Measurements from ENCODE around the gene OXTR.
A peak's percentile ranks its signal among the peaks of the same experiment; 100 is the strongest.

The OXTR gene

DNA sequence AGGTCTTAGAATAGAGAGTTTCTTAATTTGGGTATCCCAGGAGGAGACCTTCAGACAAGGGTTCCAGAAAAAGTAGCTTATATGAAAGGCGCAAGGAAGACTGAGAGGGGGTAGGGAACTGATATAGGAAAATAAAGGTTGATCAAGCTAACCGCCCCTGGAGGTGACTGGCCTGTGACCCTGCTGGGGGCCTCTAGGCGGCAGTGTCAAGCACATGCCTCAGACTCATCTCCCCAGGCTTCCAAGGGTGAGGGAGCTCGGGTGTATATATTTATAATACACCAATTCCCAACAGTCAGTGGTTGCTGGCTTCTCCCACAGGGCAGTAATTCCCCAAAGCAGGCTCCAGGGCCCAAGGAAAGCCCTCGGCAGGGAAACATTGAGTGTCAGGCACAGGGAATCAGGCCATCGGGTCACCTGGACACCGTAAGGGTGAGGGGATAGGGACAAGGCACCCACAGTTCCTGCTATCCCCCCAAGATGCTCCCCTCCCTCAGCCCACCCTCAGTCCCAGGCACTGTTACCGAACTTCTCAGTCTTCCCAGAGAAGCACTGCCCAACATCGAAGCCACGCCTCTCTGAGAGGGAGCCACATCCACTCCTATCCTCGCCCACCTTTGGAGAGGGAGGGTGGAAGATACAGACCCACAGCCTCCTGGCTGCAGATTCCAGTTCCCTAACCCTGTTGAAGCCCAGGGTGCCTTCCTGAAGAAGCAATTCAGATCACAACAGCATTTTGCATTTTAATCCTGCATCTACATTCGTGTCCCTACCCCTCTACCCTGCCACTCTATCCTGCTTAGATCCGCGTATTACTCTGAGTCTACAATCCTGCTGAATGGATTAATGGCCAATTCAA lies 55.3 kb downstream of the OXTR start:
- DNase-seq (ENCODE audit: low spot score) (no peak), FAIRE-seq (no peak)

DNA sequence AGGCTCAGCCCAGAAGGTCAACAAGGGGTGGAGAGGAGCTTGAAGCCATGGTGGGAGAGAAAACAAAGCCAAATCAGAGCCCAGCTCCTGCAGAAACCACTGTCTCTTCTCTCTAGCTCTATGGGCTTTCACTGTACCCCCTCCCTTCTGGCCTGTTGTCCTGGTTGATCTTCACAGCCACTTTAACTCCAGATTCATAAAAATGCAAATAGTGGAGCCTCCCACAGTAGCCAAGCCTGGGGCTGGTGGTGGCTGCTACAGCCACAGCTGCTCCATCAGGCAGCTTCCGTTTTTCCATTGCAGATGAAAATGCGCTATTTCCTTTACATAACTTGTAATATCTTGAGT lies 56.5 kb downstream of the OXTR start:
- FAIRE-seq (no peak), DNase-seq (ENCODE audit: low spot score) (no peak)

DNA sequence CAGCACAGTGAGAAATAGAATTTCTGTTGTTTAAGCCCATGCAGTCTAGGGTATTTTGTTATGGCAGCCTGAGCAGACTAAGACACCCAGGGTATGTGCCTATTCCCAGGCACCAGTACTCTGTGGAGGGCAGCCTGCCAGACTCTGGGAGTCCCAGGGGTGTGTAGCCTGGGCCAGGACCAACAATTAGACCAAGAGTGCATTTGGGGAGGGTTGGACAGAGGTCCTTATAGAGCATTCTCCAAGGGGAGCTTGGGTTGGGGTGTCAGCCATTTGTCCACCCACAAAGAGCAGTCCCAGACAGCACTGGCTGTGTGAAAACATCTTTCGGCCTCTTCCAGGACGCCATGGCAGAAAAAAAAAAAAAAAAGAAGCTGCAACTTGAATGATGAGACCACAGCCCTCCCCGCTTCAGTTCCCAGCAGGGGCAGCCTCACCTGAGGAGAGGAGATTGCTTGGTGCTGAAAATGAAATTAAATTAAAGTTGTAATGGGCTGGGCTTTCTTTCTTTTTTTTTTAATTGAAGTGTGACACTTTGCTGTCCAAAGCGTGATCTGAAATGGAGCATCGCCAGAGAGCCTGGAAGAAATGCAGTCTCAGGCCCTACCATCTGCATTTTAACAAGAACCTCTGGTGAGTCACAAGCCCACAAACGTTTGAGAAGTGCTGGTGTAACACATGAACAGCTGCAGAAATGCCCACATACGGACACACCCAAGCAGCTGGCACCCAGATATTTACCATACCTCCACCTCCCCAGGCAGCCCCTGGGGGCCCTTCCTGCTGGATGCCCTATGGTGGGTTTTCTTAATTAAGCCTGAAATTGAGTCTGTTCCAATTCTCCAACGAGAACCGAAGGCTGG lies 57.1 kb downstream of the OXTR start:
- FAIRE-seq (peak; percentile 67), DNase-seq (ENCODE audit: low spot score) (peak; percentile 34)

DNA sequence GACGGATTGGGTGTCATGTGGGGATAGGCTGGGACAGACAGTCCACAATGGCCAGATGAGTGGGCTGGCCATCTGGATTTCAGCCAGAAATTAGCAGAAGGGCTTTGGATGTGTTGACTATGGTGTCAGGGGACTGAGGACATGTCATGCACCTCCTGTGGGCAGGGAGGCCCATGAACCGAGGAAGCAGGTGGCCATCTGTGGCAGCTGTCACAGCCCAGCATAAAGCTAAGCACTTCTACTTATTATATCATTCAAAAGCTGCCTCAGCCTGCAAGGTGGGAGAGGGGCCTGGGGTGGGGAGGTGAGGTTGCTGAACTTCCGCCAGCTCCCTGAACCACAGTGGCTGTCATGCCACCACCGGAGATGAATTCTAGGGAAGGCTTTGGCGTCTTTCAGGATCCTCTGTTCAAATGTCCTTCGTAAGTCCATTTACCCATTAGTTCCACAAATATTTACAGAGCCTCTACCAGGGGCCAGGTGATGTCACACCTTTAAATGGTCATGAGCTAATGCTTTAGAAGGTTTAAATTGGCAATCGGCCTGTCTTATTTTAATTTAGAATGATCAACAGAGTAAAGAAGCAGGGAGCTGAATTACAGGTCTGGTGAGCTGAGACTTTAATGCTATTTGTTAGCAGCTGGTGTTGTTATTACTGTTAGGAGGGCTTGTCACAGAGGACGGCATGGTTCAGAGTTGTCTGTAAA lies 59.5 kb downstream of the OXTR start:
- FAIRE-seq = no peak

DNA sequence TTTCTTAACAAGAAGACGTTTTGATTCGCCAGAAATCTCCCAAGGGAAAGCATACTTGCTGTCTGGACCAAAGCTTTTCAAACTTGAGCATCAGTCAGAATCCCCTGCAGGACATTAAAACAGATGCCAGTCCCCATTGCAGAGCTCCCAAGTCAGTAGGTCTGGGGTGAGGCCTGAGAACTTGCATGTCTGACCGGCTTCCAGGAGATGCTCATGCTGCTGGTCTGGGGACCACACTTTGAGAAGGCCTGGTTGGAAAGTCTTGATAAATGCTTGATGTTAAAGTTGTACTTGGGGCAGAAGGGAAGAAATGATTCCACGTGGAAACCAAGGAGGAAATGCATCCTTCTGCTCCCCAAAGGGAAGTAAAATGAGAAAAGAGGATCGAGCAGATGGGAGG lies 60.1 kb downstream of the OXTR start:
- DNase-seq (ENCODE audit: low spot score) (no peak), FAIRE-seq (no peak)

More for the DNA sequence above, 59.5 kb downstream of the OXTR start:
- DNase-seq (ENCODE audit: low spot score) = no peak

DNA sequence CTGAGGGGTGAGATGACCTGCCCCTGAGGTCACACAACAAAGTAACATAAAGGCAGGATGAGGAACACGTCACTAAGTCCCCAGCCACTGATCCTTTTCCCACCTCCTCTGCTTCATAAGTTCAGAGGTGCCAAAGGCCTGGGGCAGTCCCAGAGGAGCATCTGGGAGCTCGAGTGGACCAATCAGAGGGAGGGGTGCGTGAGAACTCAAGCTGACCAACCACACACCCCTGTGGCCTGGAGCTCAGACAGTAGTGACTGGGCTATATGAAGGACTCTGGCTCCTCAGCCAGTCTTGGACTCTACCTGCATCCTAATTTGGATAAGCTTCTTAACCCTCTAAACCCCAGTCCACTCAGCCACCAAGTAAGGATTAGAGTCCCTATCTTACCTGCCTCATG lies 63.8 kb downstream of the OXTR start:
- FAIRE-seq (no peak), DNase-seq (ENCODE audit: low spot score) (no peak)

DNA sequence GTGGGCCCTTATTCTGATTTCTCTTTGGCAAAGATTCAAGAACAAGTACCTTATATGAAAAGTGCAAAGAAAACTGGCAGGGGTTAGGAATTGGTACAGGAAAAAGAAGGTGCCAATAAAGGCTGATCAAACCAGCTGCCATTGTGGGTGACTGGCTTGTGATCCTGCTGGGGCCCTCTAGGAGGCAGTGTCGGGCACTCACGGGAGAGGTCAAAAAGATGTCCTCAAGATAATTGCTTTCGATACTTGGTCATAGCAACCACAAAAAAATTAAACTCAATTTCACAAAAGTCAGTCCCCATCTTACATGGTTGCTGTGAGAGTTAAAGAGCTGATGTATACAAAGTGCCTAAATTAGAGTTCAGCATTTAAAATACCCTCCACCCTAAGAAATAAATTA lies 66.9 kb downstream of the OXTR start:
- DNase-seq (ENCODE audit: low spot score) (no peak), FAIRE-seq (no peak)

Data from RCC 7860 (cell line).